KOPT-K1 (cell line): ENCODE results near the gene CBX8.

Experiments used
- H3K27ac ChIP-seq: fragments of 200-600 bp; sonication (generic); 2 replicates; pipeline ENCODE4 v1.5.1; 2016; ENCODE audit warnings: antibody characterized with exemption, mild to moderate bottlenecking, low read depth, low read length; ENCODE audit not compliant: poor library complexity, severe bottlenecking
- H3K36me3 ChIP-seq: fragments of 200-600 bp; sonication (generic); 2 replicates; pipeline ENCODE4 v1.5.1; 2017; ENCODE audit warnings: antibody characterized with exemption, mild to moderate bottlenecking, low read length, moderate library complexity; ENCODE audit not compliant: insufficient read depth
- H3K9me3 ChIP-seq: fragments of 200-600 bp; sonication (generic); 2 replicates; pipeline ENCODE4 v1.5.1; 2017; ENCODE audit warnings: antibody characterized with exemption, low read length, mild to moderate bottlenecking; ENCODE audit not compliant: insufficient read depth, poor library complexity, severe bottlenecking

CBX8 gene

DNA sequence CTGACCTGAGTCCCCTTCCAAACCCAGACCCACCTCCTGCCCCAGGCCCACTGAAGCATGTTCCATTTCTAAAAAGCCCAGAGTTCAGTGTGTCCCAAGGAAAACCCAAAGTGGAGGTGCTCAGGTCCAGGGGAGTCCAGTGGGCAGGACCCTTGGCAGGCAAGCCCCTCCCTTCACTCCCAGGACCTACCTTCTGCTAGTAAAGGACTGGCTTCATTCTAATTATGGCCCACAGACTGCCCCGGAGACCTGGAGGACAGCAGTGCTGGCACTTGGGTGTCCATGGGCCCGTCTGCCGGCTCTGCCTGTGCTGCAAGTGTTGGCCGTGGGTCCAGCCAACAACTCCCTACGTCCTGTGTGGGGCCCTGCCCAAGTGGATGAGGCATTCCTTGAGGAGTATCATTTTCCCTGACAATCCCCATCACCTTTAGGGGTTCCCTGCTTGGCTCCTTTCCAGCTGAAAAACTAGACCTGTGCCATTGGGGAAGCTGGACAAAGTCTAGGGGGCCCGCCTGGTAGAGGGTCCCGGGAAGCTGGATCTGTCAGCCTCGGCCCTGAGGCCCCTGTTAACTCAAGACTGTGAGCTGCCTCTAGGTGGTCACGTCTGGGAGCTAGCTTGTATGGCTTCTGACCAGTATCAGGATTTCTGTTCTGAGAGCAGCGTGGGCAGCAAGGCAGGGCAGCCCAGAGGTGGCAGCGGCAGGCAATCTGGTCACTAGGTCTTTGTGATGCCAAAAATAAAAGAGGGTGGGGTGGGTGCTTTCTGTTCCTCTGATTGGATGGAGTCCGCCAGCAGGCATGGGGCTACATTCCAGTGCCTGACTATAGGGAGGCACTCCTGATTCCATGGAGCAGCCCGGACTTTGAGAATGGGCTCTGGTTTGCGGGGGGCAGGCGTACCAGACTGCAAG is 10.7 kb downstream of the CBX8 start:
- Histone ChIP-seq H3K27ac (no peak overlapping the region), H3K36me3 (peaks cover 60% of the 10 kb centered on the region), H3K9me3 (no peaks in the 10 kb centered on the region)

DNA sequence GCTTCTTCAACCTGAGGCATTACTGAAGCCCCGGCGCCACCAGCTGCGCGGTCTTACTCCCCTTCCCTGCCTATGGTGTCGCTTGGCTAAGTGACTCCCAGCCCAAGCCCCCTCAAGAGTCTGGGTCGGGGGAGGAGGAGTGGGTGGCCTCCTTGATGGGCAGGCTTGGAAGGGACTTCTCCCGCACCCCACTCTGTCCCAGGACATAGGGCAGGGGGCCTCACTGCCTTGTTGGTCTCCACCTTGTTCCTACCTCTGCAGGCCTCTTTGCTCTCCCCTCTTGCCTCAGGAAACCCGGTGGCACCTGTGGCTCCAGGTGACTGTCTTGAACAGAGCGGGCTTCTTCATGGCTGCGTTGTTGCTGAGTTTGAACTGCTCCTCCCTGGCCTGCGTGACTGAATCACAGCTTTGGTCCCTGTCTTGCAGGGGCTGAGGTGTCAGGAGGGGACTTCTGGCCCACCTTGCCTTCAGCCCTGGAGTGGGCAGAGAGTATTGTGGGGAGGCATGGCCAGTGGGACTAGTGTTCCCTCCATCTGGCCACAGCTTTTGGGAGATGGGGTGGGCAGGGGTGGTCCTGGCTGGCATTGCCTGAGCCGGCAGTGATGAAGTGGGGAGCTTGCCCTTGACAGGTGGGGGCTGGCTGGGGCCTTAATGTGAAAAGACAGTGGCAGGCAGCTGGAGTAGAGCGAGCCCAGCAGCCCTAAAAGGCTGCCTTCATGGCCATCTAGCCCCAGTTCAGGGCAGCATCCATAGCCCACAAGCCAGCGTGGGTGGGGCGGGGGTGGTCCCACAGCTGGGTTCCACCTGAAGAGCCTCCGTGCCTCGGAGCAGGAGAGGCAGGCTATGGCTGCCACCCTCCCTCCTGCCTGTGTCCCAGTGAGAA is 11.6 kb downstream of the CBX8 start:
- Histone ChIP-seq H3K36me3 (peaks cover 68% of the 10 kb centered on the region), H3K9me3 (no peaks in the 10 kb centered on the region), H3K27ac (no peak overlapping the region)

DNA sequence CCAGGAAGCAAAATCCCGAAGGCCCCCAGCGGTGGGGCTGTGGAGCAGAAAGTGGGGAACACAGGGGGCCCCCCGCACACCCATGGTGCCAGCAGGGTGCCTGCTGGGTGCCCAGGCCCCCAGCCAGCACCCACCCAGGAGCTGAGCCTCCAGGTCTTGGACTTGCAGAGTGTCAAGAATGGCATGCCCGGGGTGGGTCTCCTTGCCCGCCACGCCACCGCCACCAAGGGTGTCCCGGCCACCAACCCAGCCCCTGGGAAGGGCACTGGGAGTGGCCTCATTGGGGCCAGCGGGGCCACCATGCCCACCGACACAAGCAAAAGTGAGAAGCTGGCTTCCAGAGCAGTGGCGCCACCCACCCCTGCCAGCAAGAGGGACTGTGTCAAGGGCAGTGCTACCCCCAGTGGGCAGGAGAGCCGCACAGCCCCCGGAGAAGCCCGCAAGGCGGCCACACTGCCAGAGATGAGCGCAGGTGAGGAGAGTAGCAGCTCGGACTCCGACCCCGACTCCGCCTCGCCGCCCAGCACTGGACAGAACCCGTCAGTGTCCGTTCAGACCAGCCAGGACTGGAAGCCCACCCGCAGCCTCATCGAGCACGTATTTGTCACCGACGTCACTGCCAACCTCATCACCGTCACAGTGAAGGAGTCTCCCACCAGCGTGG is 12.4 kb downstream of the CBX8 start:
- H3K9me3 ChIP-seq, result no peaks in the 10 kb centered on the region
- H3K36me3 ChIP-seq, result peaks cover 76% of the 10 kb centered on the region
- H3K27ac ChIP-seq, result no peak overlapping the region

DNA sequence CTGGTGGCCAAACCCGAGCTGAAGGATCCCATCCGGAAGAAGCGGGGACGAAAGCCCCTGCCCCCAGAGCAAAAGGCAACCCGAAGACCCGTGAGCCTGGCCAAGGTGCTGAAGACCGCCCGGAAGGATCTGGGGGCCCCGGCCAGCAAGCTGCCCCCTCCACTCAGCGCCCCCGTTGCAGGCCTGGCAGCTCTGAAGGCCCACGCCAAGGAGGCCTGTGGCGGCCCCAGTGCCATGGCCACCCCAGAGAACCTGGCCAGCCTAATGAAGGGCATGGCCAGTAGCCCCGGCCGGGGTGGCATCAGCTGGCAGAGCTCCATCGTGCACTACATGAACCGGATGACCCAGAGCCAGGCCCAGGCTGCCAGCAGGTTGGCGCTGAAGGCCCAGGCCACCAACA is 13.0 kb downstream of the CBX8 start:
- peaks cover 77% of the 10 kb centered on the region for H3K36me3 ChIP-seq
- H3K9me3 ChIP-seq, result no peaks in the 10 kb centered on the region
- no peak overlapping the region for H3K27ac ChIP-seq

DNA sequence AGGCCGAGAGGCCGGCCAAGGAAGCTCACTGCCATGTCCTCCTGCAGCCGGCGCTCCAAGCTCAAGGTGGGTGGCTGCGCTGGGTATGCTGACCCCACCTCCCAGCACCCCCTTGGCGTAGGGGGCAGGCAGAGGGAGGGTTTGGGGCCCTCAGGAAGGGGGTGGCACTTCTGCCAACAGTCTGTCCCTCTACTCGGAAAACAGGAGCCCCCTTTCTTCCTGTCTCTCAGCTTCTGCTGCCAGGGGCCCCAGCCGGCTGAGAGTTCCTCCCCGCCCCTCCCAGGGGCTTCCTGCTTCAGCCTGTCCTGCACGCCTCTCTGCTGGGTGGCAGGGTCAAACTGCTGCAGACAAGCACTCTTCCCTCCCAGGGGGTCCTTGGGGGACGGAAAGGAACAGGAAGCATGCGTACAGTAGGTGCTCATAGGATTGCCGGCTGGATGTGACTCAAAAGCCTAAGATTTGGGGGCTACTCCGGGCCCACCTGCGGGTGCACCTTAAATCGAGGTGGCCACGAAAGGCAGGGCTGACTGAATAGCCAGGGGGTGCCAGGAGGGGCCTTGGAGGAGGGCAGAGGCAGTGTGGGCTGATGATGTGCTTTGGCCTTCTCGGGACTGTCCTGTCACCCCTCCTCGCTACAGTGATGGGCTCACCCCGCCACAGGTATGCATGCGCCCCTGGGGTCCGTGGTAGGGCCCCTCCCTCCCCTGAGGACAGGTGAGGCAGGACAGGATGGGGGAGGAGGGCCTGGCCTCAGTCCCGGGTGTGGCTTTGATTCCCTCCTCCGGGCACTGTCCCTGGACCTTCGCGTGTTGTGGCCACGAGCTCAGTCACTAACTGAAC is 14.9 kb downstream of the CBX8 start:
- Histone ChIP-seq H3K36me3 (peaks cover 74% of the 10 kb centered on the region), H3K9me3 (no peaks in the 10 kb centered on the region), H3K27ac (peak overlapping the region; percentile 83)

DNA sequence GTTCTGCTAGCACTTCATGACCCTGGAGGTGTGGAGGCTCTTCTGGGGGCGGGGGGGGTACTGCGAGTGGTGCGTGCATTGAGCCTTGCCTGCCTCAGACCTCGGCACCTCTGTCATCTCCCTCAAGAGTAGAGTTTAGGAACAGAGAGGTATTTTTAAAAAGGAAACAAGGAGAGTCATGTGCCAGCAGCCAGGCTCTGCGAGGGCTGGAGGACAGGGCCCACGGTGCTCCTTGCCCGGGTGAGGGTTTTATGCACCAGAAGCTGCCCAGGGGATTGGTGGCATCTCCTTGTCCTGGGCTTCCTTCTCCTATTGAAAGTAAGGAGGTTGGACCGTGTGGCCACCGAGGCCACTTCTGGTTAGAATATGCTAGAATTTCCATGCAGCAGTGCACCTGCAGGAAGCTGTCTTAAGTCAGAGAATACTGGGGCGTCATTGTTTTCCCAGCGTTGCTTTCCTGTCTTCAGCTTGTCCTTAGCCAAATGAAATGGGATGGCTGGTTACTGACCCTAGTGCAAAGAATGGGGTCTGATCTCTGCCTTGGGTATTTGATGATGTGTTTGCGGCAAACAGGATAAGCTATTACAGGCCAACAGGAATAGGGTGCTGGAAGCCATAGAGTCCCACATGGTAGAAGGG is 15.7 kb downstream of the CBX8 start:
- Histone ChIP-seq H3K36me3 (peaks cover 65% of the 10 kb centered on the region), H3K9me3 (no peaks in the 10 kb centered on the region), H3K27ac (peak overlapping the region; percentile 83)

DNA sequence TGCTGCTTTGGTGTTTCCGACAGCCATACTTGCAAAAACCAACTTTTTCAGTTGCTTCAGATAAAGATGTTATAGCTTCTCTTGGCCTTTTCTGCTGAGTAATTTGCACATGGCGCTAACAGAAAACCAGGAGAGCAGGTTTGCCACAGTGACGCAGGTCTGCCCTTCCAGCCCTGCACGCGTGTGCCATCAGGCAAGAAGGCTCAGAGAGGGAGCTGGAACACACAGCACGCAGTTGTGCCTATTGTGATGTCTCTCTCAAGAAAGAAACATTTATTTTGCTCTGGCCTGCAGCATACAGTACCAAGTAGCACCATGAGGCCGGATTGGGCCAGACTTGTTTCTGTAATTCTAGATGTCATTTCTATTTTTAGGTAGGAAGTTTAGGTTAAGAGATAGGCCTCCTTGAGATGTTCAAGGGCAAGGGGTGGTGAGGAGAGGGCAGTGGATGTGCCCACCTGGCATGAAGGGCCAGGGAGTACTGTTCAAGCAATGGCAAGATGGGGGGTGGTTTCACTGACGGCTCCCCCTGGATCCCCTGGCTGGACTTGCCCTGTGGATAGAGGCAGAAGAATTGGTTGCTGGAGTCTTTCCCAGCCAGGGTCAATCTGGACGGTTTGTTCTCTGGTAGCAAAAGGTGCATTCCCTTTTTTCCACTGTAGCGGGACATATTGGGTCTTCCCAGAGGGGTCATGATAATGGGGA is 17.1 kb downstream of the CBX8 start:
- Histone ChIP-seq H3K36me3 (peaks cover 52% of the 10 kb centered on the region), H3K27ac (peak overlapping the region; percentile 83), H3K9me3 (no peaks in the 10 kb centered on the region)

DNA sequence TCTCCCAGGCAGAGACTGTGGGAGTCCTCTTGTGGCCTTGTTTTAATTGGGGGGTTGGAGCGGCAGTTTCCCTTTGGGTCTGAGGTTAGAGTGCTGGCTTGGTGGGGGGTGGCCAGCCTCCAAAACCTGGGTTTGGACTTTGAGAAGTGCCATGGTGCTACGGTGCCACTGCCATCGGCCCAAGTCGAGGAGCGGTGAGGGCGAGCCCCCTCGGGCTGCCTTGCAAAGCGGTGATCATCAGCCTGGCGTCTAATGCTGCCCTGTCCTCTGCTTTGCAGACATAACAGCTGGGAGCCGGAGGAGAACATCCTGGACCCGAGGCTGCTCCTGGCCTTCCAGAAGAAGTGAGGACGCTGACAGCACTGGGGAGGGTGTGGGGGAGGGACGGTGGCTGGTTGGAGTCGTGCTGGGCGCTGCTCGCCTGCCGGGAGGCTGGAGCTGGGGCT is 17.8 kb downstream of the CBX8 start:
- Histone ChIP-seq H3K9me3 (no peaks in the 10 kb centered on the region), H3K27ac (peak overlapping the region; percentile 83), H3K36me3 (peaks cover 45% of the 10 kb centered on the region)

DNA sequence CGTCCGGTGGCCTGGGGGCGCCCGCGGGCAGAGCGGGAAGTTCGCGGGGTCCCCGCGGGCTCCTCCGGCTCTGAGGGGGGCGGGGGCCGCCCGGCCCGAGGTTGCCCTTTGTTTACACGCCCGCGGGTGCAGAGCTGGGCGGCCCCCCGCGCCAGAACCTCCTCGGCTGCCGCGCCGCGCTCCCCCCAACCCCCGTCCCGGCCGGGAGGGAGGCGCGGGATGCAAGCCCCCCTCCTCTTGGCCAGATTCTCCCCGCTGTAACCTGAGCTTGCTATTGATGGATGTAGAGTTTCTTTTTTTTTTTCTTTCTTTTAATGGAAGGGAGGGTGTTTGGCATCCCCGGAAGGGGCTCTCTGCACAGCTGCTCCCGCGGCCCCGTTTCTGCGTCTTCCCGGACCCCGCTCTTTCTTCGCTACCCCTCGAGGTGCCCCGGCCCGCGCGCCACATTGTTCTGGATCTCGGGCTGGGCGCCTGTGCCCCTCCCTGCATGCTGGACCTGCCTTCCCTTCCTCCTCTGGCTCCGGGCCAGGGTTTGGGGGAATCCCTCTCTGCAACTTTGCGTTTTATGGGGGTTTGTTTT is 18.3 kb downstream of the CBX8 start:
- no peaks in the 10 kb centered on the region for H3K9me3 ChIP-seq
- H3K27ac ChIP-seq, result peak overlapping the region; percentile 83
- peaks cover 40% of the 10 kb centered on the region for H3K36me3 ChIP-seq

DNA sequence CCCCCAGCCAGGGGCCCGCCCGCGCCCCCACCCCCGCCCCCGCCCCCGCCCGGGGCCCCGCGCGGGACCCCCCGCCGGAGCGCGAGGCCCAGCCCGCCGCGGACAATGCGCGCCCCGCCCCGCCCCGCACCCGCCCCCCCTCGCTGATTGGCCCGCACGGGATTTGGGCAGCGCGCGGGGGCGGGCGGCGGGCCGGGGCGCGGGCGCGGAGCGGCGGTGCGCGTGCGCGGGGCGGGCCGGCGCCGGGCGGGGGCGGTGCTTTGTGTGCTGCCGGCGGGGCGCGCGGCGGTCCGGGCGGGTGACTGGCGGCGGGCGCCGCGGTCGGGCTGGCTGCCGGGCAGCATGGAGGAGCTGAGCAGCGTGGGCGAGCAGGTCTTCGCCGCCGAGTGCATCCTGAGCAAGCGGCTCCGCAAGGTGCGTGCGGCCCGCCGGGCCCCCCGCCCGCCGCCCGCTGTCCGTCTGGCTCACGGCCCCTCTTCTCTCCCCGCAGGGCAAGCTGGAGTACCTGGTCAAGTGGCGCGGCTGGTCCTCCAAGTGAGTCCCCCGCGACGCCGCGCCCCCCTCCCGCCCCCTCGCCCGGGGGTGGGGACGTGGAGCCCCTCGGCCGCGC is 18.9 kb downstream of the CBX8 start, which contains the start of gene CBX2:
TSS of gene CBX2 (plus strand) at position 255 of the 610 bp plus-strand sequence. CDS start at position 343, 88 bp downstream.
- peaks cover 34% of the 10 kb centered on the region for H3K36me3 ChIP-seq
- peak within 1 kb of the TSS; percentile 83 for H3K27ac ChIP-seq
- H3K9me3 ChIP-seq, result no peaks in the 10 kb centered on the region

DNA sequence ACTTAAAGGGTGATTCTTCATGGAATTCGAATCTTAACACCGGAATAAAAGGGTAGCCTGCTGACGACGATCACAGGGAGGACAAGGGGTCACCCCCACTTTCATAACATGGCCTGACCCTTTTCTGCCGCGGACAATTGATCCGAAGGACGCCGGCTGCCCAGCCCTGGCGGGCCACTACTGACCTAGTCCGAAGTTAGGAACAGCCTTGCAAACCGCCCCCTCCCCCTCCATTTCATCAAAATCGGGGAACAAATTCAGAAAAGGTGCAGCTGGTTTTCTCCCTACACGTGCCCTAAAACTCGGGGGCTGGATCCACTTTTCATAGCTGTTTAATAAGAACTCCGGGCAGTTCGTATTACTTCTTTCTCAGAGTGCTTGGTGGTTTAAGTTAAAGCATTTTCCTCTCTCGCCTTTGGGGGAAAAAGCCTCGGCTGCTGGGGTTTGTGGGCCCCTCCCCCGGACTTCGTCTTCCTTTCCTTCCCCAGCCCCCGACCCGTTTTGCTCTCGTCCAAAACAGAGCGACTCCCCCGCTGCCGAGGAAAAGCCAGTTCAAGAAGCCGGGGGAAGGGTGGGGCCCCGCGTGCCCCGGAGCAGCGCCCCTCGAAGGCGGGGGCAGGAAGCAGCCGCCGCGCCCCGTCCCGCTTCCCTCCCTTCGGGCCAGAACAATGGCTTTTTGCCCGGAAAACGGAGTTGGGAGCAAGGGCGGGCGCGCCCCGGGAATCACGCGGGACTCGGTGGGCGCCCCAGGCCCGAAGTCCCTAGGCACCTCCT is 19.6 kb downstream of the CBX8 start:
- Histone ChIP-seq H3K36me3 (peaks cover 27% of the 10 kb centered on the region), H3K9me3 (no peaks in the 10 kb centered on the region), H3K27ac (peak overlapping the region; percentile 59)
